NCI-H1694 (cell line): ENCODE results near the gene ERMP1.
"Not testable (repeated sequence)": the region's sequence is repeated elsewhere in the genome, so short reads cannot be mapped to it uniquely, and the experiment has no call there.

Experiments used
- DNase-seq: peaks from one replicate; lab custom pipeline; 2025; lab: John Stamatoyannopoulos, UW

ERMP1 gene

DNA sequence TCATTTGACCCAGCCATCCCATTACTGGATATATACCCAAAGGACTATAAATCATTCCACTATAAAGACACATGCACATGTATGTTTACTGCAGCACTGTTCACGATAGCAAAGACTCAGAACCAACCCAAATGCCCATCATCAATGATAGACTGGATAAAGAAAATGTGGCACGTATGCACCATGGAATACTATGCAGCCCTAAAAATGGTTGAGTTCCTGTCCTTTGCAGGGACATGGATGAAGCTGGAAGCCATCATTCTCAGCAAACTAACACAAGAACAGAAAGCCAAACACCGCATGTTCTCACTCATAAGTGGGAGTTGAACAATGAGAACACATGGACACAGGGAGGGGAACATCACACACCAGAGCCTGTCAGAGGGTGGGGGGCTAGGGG lies 49.5 kb downstream of the ERMP1 start:
- DNase-seq: not testable (repeated sequence)

DNA sequence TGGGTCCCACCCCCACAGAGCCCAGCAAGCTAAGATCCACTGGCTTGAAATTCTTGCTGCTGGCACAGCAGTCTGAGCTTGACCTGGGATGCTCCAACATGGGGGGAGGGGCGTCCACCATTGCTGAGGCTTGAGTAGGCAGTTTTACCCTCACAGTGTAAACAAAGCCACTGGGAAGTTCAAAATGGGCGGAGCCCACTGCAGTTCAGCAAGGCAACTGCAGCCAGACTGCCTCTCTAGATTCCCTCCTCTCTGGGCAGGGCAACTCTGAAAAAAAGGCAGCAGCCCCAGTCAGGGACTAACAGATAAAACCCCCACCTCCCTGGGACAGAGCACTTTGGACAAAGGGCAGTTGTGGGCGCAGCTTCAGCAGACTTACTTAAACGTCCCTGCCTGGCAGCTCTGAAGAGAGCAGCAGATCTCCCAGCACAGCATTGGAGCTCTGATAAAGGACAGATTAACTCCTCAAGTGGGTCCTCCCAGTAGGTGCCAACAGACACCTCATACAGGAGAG lies 53.2 kb downstream of the ERMP1 start:
- not testable (repeated sequence) for DNase-seq

DNA sequence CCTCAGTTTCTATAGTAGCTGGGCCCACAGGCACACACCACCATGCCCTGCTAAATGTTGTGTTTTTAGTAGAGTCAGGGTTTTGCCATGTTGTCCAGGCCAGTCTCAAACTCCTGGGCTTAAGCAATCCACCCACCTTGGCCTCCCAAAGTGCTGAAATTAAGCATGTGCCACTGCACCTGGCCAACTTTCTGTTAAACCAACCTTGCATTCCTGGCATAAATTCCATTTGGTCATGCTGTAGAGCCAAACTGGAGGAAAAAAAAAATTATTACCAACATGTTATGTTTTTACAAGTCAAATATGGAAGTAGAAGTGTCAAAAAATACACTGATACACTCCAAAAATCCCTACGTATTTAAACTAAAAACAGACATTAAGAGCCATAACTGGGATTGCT lies 54.1 kb downstream of the ERMP1 start:
- no peak for DNase-seq

DNA sequence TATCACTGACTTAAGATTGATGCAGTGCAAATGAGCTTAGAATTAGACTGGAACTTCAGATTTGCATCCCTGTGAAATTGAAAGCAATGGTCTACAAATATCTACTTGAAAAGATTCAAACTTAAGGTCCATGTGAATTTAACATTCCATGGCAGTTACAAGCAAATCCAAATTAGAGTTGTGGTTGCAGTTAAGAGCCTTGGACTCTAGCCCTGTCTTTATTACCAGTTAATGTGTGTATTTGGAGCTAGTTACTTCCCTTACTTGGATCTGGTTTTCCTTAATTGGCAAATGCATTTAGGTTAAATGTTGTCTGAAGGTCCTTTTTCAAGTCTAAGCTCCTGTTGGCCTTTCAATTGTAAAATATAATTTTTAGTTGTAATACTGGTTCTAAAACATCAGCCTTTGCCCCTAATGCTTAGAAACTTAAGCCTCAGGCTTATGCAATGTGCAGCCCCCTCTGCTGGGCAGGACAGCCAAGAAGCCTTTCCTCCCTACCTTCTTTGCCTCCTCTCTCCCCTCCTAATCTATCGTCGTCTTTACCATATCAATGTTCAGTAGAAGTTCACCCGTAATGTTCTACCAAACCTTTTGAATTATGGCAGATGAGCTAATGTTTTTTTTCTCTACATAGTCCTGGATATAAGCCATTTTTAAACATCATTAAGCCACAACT lies 59.5 kb downstream of the ERMP1 start:
- DNase-seq: no peak

DNA sequence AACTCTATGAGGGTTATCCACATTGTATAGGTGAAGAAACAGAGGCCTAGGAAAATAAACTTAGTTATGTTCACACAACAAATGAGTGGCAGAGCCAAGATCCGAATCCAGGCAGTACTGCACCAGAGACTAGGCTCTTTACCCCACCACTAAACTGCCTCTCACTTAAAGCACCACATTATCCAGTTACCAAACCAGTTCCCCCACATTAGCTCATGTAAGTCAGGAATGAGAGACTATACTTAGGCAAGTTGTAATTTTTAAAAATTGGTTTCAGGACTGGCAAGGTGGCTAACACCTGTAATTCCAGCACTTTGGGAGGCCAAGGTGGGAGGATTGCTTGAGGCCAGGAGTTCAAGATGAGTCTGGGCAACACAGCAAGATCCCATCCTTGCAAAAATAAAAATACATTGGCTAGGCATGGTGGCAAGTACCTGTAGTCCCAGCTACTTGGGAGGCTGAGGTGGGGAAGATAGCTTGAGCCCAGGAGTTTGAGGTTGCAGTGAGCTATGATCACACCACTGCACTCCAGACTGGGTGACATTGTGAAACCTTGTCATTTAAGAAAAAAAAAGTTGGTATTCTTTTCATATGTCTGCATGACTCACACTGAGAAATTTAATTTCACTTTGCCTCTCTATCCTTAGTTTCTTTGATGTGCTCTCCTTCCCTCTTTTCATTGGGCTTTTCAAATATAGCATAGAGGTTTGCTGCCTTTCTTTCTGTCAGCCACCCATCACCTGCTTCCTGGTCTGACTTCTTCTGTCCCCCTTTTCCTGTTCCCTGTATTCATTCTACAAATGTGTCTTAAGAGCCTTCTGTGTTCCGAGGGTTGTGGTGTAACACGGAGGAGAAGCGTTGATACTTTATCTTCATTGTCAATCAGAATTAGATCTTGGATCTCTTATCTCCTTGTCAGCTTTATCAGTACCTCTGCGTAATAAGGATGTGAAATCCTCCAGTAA lies 64.7 kb downstream of the ERMP1 start:
- DNase-seq: no peak

DNA sequence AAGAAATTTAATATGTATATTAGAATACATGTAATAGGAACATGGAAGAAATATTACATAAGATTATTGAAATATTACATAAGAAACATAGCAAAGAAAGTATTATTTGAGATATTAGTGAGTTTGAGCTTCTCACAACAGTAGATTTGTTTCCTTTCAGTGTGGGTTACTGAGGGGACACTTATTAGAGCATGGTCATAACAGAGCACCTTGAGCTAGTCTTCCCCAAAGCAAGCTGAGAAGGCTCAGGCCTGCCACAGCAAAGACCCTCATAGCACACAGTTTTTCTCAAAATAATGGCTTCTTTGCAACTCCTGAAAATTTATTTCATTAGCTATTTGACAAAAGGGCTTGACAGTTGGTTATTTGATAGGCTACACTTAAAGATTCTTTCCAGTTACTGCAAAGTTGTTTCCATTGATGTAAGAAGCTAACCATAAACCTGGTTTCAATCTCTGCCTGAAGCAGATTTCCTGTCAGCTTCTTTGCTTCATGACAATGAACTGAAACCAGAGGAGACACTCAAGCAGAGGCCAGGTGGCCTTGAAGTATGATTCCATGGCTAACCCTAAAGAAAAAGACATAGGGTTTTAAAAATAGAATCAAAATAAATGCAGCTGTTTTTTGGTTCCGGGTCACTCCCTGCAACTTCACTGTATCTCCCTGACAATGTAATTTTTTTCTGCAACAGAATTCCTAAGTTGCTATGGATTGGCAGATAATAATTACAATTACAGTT lies 68.6 kb downstream of the ERMP1 start:
- DNase-seq: no peak

DNA sequence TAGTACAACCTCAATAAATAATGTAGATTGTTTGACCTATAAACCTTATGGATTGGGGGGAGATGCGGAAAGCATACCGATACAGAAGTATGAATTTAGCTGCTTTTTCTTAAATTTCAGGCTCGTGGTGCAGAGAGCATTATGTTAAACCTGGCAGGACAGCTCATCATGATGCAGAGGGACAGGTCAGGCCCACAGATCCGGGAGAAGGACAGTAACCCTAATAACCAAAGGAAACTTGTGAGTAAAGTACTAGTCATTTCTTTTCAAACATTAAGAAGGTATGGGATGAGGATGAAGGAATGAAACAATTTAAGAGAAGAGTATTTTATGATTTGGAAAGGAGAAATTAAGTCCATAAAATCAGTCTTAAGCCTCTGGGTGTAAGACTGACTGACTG lies 70.5 kb downstream of the ERMP1 start:
- no peak for DNase-seq

DNA sequence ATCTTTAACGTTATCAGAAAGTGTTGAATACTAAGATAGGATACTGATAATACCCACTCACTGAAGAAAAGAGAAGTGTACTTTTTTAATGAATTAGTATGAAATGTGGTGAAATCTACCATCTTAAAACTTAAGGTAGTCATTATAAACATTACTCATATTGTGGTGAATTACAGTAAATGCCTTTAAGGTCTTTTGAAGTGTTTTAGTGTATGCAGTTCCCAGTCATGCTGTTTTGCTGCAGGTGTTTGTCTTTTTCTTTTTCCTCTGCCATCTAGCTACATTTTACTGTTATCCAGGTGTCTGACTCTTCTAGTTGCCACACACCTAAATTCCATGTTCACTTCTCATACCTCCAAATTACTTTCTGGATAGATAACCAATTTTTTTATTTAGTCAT lies 72.6 kb downstream of the ERMP1 start:
- no peak for DNase-seq

DNA sequence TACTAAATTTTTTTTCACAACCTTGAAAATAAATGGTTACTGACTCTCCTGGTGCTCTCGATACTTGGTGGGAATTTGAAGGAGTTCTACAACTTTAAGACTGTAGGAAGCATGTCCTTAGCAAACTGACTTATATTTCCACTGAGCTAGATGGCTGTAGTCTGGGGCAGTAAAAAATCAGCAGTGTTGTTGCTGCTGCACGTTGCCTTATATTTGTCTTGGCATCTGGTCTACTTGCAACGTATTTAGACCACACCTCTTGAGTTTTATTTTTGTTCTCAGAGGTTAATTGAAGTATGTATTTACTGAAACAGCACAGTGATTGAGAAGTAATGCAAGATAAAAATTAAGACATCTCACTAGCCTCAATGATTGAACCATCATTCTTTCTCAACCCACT lies 76.3 kb downstream of the ERMP1 start:
- DNase-seq: no peak

DNA sequence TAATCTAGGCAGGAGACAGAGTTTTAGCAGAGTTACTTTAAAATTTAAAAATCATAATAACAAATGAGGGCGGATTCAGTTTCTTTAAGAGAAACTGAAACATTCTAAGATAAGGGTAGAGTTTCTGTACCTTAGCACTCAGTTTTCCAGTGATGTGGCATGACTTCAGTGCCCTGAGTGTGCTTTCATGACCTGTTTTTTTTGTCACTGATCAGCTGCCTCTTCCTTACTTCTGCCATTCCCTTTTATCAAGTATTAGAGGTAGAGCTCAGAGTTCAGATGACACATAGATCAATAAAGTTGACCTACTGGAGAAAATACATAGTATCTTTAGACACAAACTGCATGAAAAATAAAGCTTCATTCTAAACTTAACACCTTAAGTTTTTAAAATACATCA lies 82.3 kb downstream of the ERMP1 start:
- DNase-seq: no peak

DNA sequence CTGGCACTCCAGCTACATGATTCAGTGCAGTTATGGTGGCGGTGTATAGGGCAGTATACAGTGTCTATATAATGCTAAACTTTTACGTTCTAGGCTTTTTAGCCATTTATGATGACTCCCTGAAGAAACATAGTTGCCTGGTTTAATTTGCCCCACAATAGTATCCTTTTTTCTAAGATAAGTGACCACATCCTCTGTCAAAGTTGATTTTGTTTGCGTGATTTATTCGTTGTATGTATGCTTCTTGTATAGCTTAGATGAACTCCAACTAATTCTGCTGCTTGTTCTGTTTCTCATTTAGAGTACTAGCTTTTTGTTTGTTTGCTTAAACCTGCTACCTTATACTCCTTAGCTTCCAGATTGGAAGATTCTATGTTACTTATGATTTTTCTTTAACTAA lies 83.6 kb downstream of the ERMP1 start:
- DNase-seq: no peak

DNA sequence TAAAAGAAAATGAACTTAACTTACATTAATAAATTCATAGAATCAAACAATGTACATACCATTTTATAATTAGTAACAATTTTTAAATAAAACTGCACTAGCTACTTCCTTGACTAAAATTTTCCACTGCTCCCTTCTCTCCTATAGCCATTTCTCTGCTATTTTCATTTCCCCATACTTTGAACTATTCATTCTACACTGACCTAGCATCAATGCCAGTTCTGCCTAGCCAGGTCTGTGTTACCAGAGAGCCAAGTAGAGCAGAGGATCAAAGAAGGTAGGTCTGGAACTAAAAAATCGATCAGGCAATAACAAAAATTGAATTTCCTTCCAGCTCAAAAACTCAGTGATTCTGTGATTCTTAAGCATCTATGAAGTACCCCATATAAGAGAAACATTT lies 84.5 kb downstream of the ERMP1 start:
- DNase-seq: no peak

DNA sequence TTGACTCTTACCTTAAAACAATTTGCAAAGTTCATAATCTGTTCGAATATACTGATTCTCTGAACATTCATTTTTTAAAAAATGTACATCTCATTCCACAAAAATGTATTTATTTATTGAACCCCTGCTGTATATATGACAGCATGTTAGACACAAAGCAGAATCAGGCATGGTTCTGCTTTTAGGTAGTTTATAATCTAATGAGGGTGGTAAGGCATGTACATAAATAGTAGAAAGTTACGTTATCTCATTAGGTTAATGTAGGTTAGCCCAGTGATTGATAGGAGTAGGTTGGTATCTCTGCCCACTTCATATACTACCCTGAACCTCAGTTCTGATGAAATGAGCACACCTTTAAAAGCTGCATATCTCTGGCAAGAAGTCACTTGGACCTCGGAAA lies 89.8 kb downstream of the ERMP1 start:
- no peak for DNase-seq

DNA sequence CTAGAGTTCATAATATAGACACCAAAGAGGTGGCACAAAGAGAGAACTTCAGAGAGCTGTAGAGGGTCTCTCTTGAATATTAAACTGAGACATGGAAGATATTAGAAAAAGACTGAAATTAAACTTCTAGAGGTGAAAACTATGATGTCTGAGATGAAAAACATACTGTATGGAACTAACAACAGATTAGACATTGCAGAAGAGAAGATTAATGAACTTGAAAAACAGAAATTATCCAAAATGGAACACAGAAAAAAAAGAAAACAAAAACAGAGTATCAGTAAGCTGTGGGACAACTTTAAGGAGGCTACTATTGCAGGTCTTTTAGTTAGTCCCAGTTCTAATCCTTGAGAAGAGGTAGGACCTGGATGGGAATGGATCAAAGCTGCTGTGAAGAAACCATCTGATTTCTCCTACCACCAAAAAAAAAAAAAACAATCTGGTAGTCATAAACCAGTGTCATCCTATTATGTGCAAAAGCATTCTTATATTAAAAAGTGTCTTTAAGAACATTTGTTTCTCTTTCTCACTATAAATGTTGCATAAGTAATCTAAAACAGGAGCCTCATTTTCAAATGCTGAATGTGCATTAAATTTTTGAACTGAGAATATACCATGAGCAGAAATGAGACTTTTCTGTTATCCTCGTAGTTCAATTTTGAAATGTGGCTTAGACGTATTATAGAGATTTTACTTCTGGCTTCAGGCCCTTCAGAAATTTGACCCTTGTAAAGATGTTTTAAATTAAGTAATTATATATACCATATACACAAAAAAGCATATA lies 96.2 kb downstream of the ERMP1 start:
- no peak for DNase-seq

DNA sequence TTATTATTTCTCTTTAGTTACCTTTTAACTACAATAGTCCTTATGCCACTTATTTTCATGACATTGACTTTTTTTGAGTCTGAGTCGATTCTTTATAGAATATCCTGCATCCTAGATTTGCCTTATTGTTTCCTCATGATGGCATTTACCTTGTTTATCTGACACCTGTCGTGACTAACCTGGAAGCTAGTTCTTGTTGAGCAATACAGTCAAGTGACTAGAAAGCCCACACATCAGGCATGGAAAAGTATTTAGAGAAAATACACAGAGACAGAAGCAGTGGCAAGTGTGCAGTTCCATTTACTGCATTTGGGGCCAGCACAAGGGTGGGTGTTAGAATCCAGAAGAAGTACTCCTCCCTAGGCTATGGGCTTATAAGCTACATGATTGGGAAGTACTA lies 97.8 kb downstream of the ERMP1 start:
- DNase-seq: no peak
